MM.1S (cell line): ENCODE results near the gene SCN3B.

Experiments used
- DNase-seq: peaks from one replicate; pipeline ENCODE4 v3.0.0-alpha.2; 2015
- H2AFZ ChIP-seq: fragments of 300-600 bp; sonication (generic); 2 replicates; pipeline ENCODE4 v1.6.0; 2016; ENCODE audit warnings: antibody characterized with exemption, low read length
- H3F3A ChIP-seq: fragments of 300-600 bp; sonication (generic); 2 replicates; pipeline ENCODE4 v1.6.1; 2016; ENCODE audit warnings: mild to moderate bottlenecking, antibody characterized with exemption, low read length, moderate library complexity, mixed read lengths; ENCODE audit not compliant: insufficient read depth
- H3K27ac ChIP-seq: fragments of 300-600 bp; sonication (generic); 2 replicates; pipeline ENCODE4 v1.5.1; 2016; ENCODE audit warnings: mild to moderate bottlenecking, low read length
- H3K27me3 ChIP-seq: fragments of 300-600 bp; sonication (generic); replicated peaks from 2 replicates; pipeline ENCODE4 v1.6.0; 2016; ENCODE audit warnings: low read length; ENCODE audit not compliant: insufficient read depth
- H3K36me3 ChIP-seq: fragments of 300-600 bp; sonication (generic); replicated peaks from 2 replicates; pipeline ENCODE4 v1.6.1; 2016; ENCODE audit warnings: mild to moderate bottlenecking, low read length, mixed read lengths; ENCODE audit not compliant: insufficient read depth
- H3K4me1 ChIP-seq: fragments of 300-600 bp; sonication (generic); 2 replicates; pipeline ENCODE4 v1.6.1; 2016; ENCODE audit warnings: low read length, mixed read lengths
- H3K4me2 ChIP-seq: fragments of 300-600 bp; sonication (generic); 2 replicates; pipeline ENCODE4 v1.6.0; 2016; ENCODE audit warnings: low read depth, low read length
- H3K4me3 ChIP-seq: fragments of 300-600 bp; sonication (generic); 2 replicates; pipeline ENCODE4 v1.5.1; 2016; ENCODE audit warnings: low read length, mixed read lengths
- H3K79me2 ChIP-seq: fragments of 300-600 bp; sonication (generic); 2 replicates; pipeline ENCODE4 v1.6.1; 2016; ENCODE audit warnings: mixed run types, low read length, mixed read lengths
- H3K9ac ChIP-seq: fragments of 300-600 bp; sonication (generic); 2 replicates; pipeline ENCODE4 v1.6.1; 2016; ENCODE audit warnings: low read length, mixed read lengths
- H3K9me2 ChIP-seq: fragments of 300-600 bp; sonication (generic); replicated peaks from 2 replicates; pipeline ENCODE4 v1.6.1; 2016; ENCODE audit warnings: mild to moderate bottlenecking, low read length, mixed read lengths; ENCODE audit not compliant: insufficient read depth
- H3K9me3 ChIP-seq: fragments of 300-600 bp; sonication (generic); replicated peaks from 2 replicates; pipeline ENCODE4 v1.6.1; 2016; ENCODE audit warnings: mild to moderate bottlenecking, low read length, mixed read lengths; ENCODE audit not compliant: insufficient read depth
- H4K20me1 ChIP-seq: fragments of 300-600 bp; sonication (generic); 2 replicates; pipeline ENCODE4 v1.6.1; 2016; ENCODE audit warnings: mild to moderate bottlenecking, low read length, moderate library complexity, mixed read lengths; ENCODE audit not compliant: insufficient read depth
- CTCF ChIP-seq: fragments of 300-600 bp; sonication (generic); IDR thresholded peaks from 2 replicates; pipeline ENCODE4 v1.5.1; 2016; ENCODE audit warnings: antibody characterized with exemption, low read length, mixed read lengths
- EZH2 ChIP-seq: fragments of 300-600 bp; sonication (generic); optimal IDR thresholded peaks from 2 replicates; pipeline ENCODE3; 2017; ENCODE audit warnings: low read depth, mild to moderate bottlenecking, antibody characterized with exemption, low read length, mixed read lengths
- EZH2phosphoT487 ChIP-seq: fragments of 300-600 bp; sonication (generic); IDR thresholded peaks from 2 replicates; pipeline ENCODE4 v1.6.1; 2018; ENCODE audit warnings: antibody characterized with exemption, low read length

SCN3B gene

DNA sequence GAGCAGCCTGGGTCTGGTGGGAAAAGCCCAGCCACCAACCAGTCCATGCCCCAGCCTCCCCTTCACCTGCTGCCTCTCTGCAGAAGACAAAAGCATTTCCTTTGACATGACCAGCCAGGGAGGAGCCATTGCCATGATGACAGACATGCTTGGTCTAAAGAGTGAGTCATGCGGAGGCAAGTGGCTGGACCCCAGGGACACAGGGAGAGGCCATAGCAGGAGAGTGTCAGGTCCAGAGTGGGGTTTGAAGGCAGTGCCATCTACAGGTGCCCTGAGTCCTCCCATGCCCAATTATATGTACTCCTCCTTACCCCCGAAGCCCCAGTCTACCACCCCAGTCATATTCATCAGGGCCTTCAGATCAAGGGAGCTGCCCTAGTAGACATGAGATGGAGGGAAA lies 67.4 kb downstream of the SCN3B start:
- no peak for DNase-seq
- no peak overlapping the region for H3K9ac ChIP-seq
- no peaks in the 10 kb centered on the region for H3F3A ChIP-seq
- H3K79me2 ChIP-seq = no peaks in the 10 kb centered on the region
- no peaks in the 10 kb centered on the region for H4K20me1 ChIP-seq
- H3K36me3 ChIP-seq = no peaks in the 10 kb centered on the region
- peaks cover 7% of the 10 kb centered on the region for H3K27me3 ChIP-seq
- no peak overlapping the region for H2AFZ ChIP-seq
- no peaks in the 10 kb centered on the region for H3K4me1 ChIP-seq
- TF ChIP-seq EZH2 (no peak), EZH2phosphoT487 (no peak), CTCF (no peak)
- H3K4me3 ChIP-seq = no peak overlapping the region
- no peak overlapping the region for H3K4me2 ChIP-seq
- H3K27ac ChIP-seq = no peak overlapping the region
- no peaks in the 10 kb centered on the region for H3K9me3 ChIP-seq
- H3K9me2 ChIP-seq = no peaks in the 10 kb centered on the region

GRCh38 chr11:123586568-123586967 lies 67.9 kb downstream of the SCN3B start:
- Histone ChIP-seq H3K9me3 (no peaks in the 10 kb centered on the region), H2AFZ (no peak overlapping the region), H4K20me1 (no peaks in the 10 kb centered on the region), H3K4me3 (no peak overlapping the region), H3K79me2 (no peaks in the 10 kb centered on the region), H3K4me2 (no peak overlapping the region), H3K27me3 (peaks cover 12% of the 10 kb centered on the region), H3K4me1 (no peaks in the 10 kb centered on the region), H3F3A (no peaks in the 10 kb centered on the region), H3K9me2 (no peaks in the 10 kb centered on the region), H3K27ac (no peak overlapping the region), H3K36me3 (no peaks in the 10 kb centered on the region), H3K9ac (no peak overlapping the region)
- DNase-seq = no peak
- TF ChIP-seq EZH2phosphoT487 (no peak), CTCF (no peak), EZH2 (no peak)

GRCh38 chr11:123585706-123586105 lies 68.7 kb downstream of the SCN3B start:
- no peaks in the 10 kb centered on the region for H3K9me2 ChIP-seq
- no peak overlapping the region for H3K27ac ChIP-seq
- no peaks in the 10 kb centered on the region for H3K79me2 ChIP-seq
- no peak overlapping the region for H3K4me2 ChIP-seq
- H3K27me3 ChIP-seq = peaks cover 20% of the 10 kb centered on the region
- no peak for DNase-seq
- no peaks in the 10 kb centered on the region for H3K36me3 ChIP-seq
- H2AFZ ChIP-seq = no peak overlapping the region
- no peak overlapping the region for H3K9ac ChIP-seq
- no peaks in the 10 kb centered on the region for H3F3A ChIP-seq
- H3K4me1 ChIP-seq = 0 out of 2 replicates have a peak, but pooled peaks cover 3% of the 10 kb centered on the region
- no peak overlapping the region for H3K4me3 ChIP-seq
- H4K20me1 ChIP-seq = no peaks in the 10 kb centered on the region
- TF ChIP-seq CTCF (no peak), EZH2 (no peak), EZH2phosphoT487 (no peak)
- H3K9me3 ChIP-seq = no peaks in the 10 kb centered on the region
